Esophagus squamous epithelium (tissue), 4 donors: ENCODE results near the gene CLEC10A.

Experiments
- CTCF ChIP-seq, 6 experiments: fragments of 450-650 bp in 4 of 6; fragments of 200-600 bp in 2 of 6; sonication (generic) in 2 of 6; IDR thresholded peaks; one replicate each; pipeline ENCODE4 v1.5.1; 2016 to 2019; ENCODE audit warnings: antibody characterized with exemption in 6 of 6, mild to moderate bottlenecking in 4 of 6, moderate library complexity in 4 of 6
- POLR2A ChIP-seq, 4 donors: fragments of 450-650 bp; IDR thresholded peaks; one replicate each; pipeline ENCODE4 v1.6.1; 2017; ENCODE audit warnings: antibody characterized with exemption in 4 of 4, mild to moderate bottlenecking in 4 of 4, moderate library complexity in 3 of 4

GRCh38 chr17:7034955-7035590 lies 45.0 kb downstream of the CLEC10A start:
- TF ChIP-seq CTCF (IDR thresholded peaks at IDR 0.05) (no peak), POLR2A (IDR thresholded peaks at IDR 0.05) (no peak)
